GM19240 (cell line): ENCODE data around the gene ANKRD31.

ENCODE experiments used
- DNase-seq: peaks from one replicate; pipeline ENCODE4 v3.0.0; 2011; ENCODE audit warnings: low spot score; ENCODE audit not compliant: insufficient read length

Gene ANKRD31

DNA sequence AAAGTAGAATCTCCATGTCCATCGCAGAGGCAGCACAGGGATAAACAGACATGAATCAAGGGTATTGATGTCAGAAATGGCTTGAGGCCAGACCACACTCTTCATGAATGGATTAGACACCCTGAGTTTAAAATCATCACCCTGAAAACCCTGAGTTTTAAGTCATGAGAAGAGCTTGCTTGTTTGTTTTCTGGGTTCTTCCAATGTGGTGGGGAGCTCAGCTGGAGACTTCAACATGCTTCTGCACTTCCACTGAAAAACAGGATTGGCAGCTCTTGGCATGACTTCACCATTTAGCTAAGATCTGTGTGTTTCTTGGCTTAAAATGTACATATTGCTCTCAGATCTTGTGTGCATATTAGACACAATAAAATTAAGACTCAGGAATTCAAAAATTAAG is 194.2 kb downstream of the ANKRD31 start:
- DNase-seq = no peak

DNA sequence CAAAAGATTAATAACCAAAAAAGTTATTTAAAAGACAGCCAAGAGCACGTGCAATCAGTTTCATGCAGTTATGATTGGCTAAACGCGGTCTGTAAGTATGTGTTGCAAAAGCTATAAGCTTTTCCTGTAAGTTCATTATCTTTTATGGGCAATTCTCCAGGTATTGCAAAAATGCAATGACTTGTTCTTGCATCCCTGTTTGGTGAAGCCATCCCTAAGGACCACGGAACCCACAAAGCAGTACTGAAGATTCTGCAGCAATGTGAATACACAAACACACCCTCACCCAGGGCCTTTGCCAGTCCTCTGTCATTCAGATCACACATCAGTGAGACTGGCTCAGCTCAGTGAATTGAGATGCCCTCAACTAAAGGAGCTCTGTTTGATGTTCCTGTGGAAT is 195.7 kb downstream of the ANKRD31 start:
- DNase-seq = no peak

DNA sequence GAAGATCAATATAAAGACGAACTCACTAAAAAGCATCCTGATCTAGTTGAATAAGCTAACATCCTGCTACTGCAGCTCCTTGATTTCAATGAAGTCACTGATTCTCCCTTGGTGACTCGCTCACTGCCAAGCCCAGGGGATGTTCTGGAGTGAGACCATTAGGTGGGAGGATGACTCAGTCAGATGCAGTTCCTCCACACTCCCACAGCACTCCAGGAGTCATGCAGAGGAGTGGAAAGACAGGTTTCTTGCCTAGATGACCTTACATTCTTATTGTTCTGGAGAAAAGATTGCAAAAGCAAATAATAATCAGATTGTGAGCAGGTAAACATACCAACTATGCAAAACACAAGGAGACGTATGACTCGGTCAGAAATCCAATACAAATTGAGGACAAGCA is 199.6 kb downstream of the ANKRD31 start:
- DNase-seq = no peak

DNA sequence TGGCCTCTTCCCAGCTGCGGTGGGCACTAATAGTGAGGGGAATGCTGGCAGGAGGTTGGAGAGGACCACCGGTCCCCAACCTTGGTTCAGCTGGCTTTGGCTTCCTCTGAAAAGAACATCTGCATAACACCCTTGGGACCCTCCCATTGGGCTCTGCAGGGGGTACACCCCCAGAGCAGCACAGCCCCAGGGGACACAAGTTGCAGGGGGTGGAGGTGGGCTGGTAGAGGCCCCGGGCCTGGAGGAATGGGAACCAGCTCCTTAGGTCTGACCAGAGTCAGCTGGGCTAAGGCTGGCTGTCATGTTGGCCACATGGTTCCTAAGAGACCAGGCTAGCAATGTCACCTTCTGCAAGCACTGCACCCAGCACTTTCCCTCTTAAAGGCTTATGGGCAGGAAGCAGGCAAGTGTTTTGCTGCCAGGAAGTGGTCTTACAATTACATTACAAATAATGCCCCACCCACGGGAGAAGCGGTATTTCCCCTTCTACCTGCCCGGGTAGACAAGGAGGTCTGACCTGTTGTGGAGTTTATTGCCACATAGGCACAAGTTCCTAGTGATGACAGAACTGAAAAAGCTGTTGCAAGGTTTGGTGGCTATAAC is 202.4 kb downstream of the ANKRD31 start:
- DNase-seq = no peak

DNA sequence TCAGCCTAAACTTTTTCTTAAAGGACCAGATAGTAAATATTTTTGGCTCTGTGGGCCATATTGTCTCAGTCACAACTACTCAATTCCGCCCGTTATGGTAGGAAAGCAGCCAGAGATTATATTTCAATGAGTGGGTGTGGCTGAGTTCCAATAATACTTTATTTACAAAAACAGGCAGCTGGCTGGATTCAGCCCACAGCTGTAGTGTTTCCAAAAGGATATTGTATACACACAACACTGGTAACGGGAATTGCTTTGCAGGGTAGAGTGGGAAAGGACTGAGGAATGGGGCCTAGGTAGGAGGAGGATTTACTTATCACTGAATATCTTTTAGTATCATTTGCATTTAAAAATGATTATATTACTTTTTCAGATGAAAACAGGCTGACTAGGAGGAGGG is 205.3 kb downstream of the ANKRD31 start:
- DNase-seq = no peak

DNA sequence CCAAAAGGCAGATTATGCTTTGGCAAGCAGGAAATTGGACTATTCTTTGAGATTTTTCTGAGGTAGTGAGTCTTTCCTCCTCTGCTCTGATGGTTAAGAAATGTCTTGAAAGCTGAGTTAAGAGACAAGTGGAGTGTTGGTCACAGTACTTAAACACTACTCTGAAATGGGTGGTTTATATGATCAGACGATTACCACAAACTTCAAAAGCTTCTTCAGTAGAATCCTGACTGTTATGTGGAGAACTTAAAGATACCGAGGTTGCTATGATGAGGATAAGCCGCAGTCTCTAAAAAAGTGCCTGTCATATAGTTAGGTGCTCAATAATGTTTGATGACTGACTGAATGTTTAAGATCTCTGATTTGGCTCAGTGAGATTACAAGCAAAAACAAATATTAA is 208.6 kb downstream of the ANKRD31 start:
- DNase-seq = no peak

DNA sequence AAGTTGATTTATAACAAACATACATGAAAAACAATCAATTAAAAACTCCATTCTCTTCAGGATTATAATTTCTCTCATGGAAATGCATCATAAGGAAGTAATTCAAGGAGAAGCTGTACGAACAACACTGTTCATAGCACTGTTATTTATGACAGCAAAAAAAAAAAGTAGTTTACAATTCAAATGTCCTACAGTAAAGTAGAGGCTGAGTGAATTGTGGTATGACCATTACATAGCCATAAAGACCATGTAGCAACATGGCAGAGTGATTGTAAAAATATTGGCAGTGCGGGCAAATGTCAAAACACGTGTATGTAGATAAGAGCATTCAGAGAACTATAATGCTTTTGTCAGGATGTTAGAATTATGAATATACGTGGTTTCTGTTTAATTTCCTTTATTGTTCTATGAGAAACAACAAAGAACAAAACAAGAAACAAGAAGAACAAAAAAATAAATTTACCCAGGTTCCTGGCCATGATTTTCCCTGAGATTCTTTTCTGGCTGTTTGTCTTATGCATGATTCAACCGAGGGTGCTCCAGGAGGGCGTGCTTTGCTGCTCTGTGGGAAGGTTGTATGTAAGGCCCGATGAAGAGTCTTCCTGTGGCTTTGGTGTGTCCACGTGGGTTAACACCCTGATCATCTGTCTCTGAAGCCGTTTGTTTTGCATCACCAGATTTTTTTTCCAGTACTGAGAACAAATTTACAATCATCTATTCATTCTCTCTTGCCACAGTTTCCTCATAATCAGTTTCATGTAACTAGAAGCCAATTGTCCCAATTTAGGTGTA is 213.1 kb downstream of the ANKRD31 start:
- no peak for DNase-seq

DNA sequence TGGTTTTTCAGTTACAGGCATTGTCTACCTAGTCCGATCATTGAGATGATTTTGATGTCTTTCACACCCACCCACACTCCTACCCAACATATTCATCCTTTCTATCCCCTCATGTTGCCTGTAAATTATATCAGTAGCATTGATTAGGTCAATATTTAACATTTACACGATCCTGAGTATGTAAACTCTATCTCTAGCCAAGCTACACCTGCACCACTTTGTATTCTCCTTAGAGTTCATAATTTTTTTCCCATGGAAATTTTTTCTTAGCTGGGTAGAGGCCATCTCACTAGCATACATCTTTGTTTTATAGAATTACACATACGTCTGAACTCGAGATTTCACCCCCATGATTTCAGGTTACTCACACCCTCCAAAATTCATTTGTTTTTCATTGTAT is 214.9 kb downstream of the ANKRD31 start:
- DNase-seq = no peak

DNA sequence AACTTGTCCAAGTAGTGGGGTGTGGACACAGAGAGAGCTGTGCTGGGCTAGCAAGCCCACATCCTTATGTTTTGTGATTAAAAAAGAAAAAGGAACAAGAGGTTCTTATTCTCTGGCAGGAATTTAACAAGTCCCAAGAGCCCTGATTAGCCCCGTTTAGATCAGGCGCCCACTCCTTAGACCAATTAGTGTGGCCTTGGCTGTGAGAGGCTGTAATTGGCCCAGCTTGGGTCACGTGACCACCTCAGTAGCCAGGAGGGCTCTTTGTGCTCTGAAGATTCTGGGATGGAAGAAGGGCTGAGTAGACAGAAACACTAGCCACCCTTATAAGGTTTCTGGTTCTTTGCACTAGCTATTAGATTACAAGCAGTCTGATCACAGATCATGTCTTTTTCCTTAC is 215.5 kb downstream of the ANKRD31 start:
- no peak for DNase-seq

DNA sequence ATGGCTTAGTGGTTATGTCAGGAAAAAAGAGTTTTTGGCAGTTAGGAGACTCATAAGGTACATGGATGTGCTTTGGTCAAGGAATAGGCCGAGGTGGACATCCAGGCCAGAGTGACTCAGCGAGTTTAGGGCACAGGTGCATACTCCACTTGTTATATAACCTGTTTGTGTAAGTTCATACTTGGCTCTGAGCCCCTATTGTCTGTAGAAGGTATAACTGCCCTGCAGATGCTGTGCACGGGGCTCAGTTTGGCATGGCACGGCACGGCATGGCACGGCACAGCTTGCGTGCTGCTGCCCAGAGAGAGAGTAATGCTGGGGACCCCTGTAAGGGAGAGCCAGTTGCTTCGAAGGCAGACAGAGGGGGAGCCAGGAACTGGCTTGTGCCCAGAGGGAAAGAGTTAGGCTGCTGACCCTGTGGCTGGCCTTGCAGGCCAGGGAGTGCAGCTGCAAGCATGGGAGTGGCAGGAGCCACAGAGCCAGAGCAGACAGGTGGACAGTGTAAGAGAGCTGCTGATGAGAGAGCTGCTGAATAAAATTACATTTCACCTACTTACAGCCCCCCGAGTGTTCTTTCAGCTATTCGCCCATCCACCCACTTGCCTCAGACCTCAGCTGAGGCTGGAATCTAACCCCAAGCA is 216.5 kb downstream of the ANKRD31 start:
- DNase-seq = no peak

DNA sequence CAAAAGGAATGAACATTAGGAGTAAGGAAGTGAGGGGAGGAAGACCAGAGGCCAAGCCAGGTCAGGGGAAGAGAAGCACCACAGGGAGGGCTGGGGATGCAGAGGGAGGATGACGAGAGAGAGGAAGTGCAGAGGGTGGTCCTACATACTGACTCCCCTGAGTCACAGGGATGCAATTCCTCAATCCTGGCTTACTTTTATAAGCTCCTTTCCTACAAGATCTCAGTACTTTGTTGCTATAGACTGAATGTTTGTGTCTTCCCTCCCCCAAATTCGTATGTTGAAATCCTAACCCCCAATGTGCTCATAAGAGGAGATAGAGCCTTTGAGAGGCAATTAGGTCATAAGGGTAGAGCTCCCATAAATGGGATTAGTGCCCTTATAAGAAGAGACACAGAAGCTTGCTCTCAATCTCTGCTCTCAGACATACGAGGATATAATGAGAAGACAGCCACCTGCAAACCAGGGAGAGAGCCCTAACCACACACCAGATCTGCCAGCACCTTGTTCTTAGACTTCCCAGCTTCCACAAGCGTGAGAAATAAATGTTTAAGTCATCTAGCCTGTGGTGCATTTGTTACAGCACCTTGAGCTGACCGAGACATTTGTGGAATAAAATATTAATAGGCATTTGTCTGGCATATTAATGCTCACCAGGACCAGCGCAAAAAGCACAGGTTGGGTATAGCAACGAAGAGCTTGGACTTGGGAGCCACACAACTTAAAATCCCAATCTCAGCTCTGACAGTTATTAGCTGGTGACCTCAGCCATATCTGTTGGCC is 217.7 kb downstream of the ANKRD31 start:
- DNase-seq = no peak
